HG02571 (cell line): ENCODE measurements around the gene TMPRSS7.

Experiments
- ATAC-seq: cut with Tn5 transposase; IDR thresholded peaks from one replicate; pipeline ENCODE4 v1.9.1; 2021; ENCODE audit warnings: mild to moderate bottlenecking, moderate library complexity; ENCODE audit not compliant: unreplicated experiment

The TMPRSS7 gene

GRCh38 chr3:112124907-112125607 is 90.5 kb downstream of the TMPRSS7 start:
- ATAC-seq, result no peak

- ATAC-seq, result no peak
Measured at GRCh38 chr3:112126511-112126911, 92.0 kb downstream of the TMPRSS7 start.

- ATAC-seq, result no peak
Measured at GRCh38 chr3:112127522-112128494, 93.3 kb downstream of the TMPRSS7 start.

GRCh38 chr3:112128843-112129727 is 94.5 kb downstream of the TMPRSS7 start:
- peak; percentile 38 for ATAC-seq

- no peak for ATAC-seq
Measured at GRCh38 chr3:112129925-112130637, 95.5 kb downstream of the TMPRSS7 start.

- ATAC-seq, result no peak
Measured at GRCh38 chr3:112130638-112130993, 96.1 kb downstream of the TMPRSS7 start.
